IPS-11a (cell line): ENCODE results near the gene RRP1B.
"Not testable (repeated sequence)": the region's sequence is repeated elsewhere in the genome, so short reads cannot be mapped to it uniquely, and the experiment has no call there.

ENCODE experiments used
- H3K4me3 ChIP-seq: one replicate; pipeline ENCODE4 v1.5.1; 2013; ENCODE audit warnings: low read depth, low read length, control low read depth

The RRP1B gene

GRCh38 chr21:43640400-43640799, 19.0 kb upstream of the RRP1B start:
- no peak overlapping the region for H3K4me3 ChIP-seq

DNA sequence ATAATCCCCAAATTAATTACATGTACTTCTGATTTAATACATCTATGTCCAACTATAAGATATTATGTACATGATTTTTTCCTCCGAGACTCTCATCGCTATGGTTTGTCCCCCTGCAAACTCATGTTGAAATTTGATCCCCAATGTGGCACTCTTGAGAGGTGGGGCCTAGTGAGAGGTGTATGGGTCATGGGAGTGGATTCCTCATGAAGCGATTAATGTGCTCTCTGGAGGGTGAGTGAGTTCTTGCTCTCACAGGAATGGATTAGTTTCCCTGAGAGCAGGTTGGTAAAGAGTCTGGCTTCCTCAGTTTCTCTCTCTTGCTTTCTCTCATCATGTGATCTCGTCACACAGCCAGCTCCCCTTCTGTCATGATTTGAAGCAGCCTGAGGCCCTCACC, 16.2 kb upstream of the RRP1B start:
- no peak overlapping the region for H3K4me3 ChIP-seq

- no peak overlapping the region for H3K4me3 ChIP-seq
These were observed 15.3 kb upstream of the RRP1B start for GRCh38 chr21:43644071-43644470.

DNA sequence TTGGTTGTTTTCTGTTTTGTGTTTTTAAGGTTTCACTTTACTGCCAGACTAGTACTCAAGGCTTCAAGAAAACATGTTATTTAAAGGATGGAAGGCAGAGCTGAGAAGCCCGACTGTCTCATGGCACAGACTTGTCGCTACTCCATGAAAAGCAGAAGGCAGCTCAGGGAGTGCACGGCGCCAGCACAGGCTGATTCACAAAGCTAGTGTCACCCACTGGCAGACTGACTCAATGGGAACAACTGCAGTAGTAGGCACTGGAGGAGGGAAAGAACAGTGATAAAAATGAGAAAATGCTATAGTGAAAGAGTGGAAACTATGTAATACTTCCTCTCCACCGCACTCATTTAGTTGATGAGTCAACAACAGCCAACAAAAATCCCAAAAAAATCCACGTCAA, 14.8 kb upstream of the RRP1B start:
- H3K4me3 ChIP-seq, result no peak overlapping the region

- no peak overlapping the region for H3K4me3 ChIP-seq
These were observed 14.0 kb upstream of the RRP1B start for GRCh38 chr21:43645136-43645891.

GRCh38 chr21:43645976-43646375, 13.4 kb upstream of the RRP1B start:
- no peak overlapping the region for H3K4me3 ChIP-seq

DNA sequence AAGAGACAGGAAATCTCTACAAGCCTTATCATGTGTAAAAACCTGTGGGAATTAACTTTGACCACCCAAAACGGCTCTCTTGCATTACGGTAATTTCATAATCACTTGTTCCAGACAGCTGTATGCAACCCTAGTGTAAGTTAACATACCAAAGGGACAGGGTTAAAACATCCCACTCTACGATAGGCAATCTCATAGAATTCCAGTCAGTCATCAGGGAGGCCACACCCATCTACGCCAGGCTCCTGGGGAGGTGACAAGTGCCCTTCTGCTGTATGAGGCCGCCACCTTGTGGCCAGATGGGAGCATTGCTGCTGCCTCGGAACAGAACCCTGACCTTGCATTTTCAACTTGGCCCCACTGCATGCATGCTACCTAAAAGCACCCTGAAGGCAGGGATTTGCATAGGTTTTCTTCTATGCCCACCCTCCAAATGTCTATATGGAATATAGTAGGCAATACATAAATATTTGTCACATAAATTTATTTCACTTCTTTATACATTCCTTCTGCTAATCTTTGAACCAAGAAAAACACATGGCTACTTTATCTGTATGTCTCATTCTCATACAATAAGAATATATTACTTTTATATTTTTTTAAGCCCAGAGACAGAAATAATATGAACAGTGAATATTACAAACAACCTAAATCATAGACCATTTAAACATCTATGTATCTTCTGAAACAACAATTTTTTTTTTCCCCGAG, 12.7 kb upstream of the RRP1B start:
- H3K4me3 ChIP-seq, result no peak overlapping the region

- H3K4me3 ChIP-seq, result no peak overlapping the region
These were observed 11.2 kb upstream of the RRP1B start for GRCh38 chr21:43648171-43648570.

GRCh38 chr21:43651926-43652325, 7.4 kb upstream of the RRP1B start:
- not testable (repeated sequence) for H3K4me3 ChIP-seq

GRCh38 chr21:43652616-43653015, 6.7 kb upstream of the RRP1B start:
- H3K4me3 ChIP-seq, result no peak overlapping the region

GRCh38 chr21:43653626-43654025, 5.7 kb upstream of the RRP1B start:
- no peak overlapping the region for H3K4me3 ChIP-seq

GRCh38 chr21:43654806-43655489, 4.4 kb upstream of the RRP1B start:
- no peak overlapping the region for H3K4me3 ChIP-seq

DNA sequence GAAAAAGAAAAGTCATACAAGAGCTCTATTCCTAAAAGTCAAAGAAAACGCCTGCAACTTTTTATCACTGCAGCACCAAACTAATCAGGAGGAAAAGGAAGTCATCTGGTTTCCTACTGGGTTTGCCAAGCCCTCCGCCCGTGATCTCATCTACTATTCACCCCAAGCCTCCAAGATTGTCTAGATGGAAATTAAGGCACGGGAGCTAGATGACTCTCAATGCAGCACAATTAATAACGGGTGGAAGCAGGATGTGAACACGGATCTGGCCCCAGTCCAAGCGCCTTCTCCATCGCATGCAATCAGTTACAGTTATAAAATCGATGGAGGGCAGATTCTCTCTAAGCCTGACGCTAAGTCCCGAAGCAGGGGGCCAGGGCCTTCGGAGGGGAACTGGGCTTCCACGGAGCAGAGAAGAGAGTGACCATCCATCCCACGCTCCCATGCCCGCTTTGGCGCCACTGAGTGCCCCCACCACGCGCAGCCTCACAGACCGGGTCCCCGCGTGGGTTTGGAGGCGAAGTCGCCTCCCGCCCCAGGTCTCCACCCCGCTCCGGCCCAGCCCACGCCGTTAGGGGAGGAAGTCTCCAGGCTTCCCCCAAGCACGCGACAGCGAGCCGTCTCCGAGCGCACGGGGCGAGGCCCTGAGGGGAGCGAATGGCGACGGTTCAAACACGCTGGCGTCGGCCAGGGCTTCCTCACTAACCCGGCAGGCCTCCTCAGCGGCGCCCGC, 1.8 kb upstream of the RRP1B start:
- H3K4me3 ChIP-seq, result no peak overlapping the region

DNA sequence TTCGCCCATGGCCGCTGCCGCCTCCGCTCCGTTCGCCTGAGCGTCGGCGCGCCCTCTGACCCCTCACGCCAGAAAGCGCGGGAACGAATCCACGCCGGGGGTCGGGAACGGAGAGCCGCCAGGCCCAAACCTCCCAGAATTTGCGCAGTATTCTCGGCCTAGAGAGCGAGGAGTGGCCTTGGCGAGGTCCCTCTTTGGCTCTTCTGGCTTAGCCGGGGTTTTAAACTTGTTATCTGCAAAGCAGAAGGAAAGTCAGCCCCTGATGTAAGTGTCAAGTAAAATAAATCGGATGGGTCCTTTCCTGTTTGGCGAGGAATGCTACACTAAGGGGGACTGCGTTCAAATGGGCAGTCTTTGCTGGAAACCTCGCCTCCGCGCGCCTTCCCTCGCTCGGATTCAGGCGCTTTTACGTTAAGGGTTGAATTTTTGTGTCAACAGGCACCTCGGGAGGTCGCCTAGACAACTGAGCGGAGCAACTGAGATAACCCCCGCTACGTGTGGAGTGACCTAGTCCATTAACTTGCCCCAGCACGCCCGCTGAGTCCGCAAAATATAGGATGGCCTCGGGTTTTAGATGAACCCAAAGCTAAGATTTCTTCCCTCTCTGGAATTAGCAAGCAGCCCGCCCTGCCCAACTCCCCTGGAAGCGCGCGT, 1.1 kb upstream of the RRP1B start:
- H3K4me3 ChIP-seq, result no peak overlapping the region

DNA sequence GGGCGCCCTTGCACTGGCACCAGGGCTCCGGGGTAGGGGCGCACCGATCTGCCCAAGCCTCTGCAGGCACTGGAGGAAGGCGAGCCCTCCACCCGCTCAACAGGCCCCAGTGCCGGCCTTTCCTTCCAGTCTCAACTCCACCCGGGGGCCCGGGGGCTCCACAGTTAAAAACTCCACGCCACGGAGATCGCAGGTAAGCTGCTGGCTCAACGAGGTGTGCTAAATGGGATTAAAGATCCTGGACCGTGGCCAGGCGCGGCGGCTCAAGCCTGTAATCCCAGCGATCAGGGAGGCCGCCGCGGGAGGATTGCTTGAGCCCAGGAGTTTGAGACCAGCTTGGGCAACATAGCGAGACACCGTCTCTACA, 608 bp upstream of the RRP1B start:
- no peak overlapping the region for H3K4me3 ChIP-seq

DNA sequence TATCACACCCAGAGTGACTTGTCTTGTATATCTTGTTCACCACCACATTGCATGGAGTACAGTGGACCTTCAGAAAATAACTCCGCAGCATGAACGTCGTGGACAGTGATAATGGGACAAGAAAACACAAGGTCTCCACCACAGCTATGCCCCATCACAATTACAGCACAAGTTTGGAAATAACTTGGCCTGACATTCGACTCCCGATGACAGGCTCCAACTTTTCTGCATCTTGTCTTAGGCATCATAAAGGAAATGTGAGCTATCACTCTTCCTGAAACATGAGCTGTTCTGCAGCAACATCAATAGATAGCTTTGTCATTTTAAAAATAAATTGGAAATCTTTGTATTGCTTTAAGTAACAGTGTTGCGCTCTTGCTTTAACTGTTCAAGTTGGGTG, 2.9 kb downstream of the RRP1B start:
- H3K4me3 ChIP-seq, result no peak overlapping the region

DNA sequence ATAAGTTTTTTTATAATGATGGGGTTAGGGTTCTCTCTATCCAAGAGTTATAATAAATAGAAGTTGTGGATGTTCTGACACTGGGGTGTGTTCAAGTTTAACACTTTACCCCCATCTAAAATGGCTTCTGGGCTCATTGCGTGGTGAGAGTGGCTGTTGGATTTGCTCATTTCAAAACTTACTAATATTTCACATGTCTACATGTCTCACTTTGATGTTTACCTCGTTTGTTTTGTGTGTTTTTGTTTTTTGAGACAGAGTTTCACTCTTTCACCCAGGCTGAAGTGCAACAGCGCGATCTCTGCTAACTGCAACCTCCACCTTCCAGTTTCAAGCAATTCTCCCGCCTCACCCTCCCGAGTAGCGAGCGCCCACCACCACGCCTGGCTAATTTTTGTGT, 3.7 kb downstream of the RRP1B start:
- no peak overlapping the region for H3K4me3 ChIP-seq

DNA sequence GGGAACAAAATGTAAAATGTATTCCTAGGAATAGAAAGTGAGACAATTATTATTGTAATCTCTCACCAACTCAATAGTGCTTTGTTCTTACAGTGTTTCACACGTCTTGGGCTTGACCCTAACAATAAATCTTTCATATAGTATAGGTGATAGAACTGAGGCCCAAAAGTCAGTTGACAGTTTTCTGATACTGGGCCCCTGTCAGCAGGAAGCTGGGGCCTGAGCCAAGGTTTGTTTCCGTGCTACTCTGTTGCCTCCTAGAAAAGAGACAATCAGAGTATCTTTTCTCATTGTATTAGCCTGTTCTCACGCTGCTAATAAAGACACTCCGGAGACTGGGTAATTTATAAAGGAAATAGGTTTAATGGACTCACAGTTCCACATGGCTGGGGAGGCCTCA, 5.0 kb downstream of the RRP1B start:
- no peak overlapping the region for H3K4me3 ChIP-seq

DNA sequence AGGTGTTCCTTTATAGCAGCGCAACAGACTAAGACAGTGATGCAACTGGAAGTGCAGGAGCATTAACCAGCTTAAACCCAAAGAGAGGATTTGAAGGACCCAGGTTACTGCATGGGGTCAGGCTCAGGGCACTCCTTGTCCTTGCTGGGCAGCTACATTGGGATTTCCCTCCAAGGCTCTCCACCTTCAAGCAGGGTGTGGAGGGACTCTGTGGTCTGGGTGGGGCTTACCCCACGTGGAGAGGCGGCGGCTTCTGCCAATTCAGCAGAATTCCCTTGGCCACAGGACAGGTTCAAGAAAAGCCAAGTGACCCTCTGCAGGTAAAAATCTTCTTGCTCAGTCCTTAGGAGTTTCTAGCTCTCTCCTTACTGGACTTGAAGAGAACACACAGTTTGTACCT, 6.5 kb downstream of the RRP1B start:
- no peak overlapping the region for H3K4me3 ChIP-seq

GRCh38 chr21:43667191-43667904, 8.0 kb downstream of the RRP1B start:
- no peak overlapping the region for H3K4me3 ChIP-seq
